MM.1S (cell line): ENCODE measurements around the gene GABRG3.

ENCODE experiments used
- DNase-seq: peaks from one replicate; pipeline ENCODE4 v3.0.0-alpha.2; 2015
- H2AFZ ChIP-seq: fragments of 300-600 bp; sonication (generic); 2 replicates; pipeline ENCODE4 v1.6.0; 2016; ENCODE audit warnings: antibody characterized with exemption, low read length
- H3F3A ChIP-seq: fragments of 300-600 bp; sonication (generic); 2 replicates; pipeline ENCODE4 v1.6.1; 2016; ENCODE audit warnings: mild to moderate bottlenecking, antibody characterized with exemption, low read length, moderate library complexity, mixed read lengths; ENCODE audit not compliant: insufficient read depth
- H3K27ac ChIP-seq: fragments of 300-600 bp; sonication (generic); 2 replicates; pipeline ENCODE4 v1.5.1; 2016; ENCODE audit warnings: mild to moderate bottlenecking, low read length
- H3K27me3 ChIP-seq: fragments of 300-600 bp; sonication (generic); replicated peaks from 2 replicates; pipeline ENCODE4 v1.6.0; 2016; ENCODE audit warnings: low read length; ENCODE audit not compliant: insufficient read depth
- H3K36me3 ChIP-seq: fragments of 300-600 bp; sonication (generic); replicated peaks from 2 replicates; pipeline ENCODE4 v1.6.1; 2016; ENCODE audit warnings: mild to moderate bottlenecking, low read length, mixed read lengths; ENCODE audit not compliant: insufficient read depth
- H3K4me1 ChIP-seq: fragments of 300-600 bp; sonication (generic); 2 replicates; pipeline ENCODE4 v1.6.1; 2016; ENCODE audit warnings: low read length, mixed read lengths
- H3K4me2 ChIP-seq: fragments of 300-600 bp; sonication (generic); 2 replicates; pipeline ENCODE4 v1.6.0; 2016; ENCODE audit warnings: low read depth, low read length
- H3K4me3 ChIP-seq: fragments of 300-600 bp; sonication (generic); 2 replicates; pipeline ENCODE4 v1.5.1; 2016; ENCODE audit warnings: low read length, mixed read lengths
- H3K79me2 ChIP-seq: fragments of 300-600 bp; sonication (generic); 2 replicates; pipeline ENCODE4 v1.6.1; 2016; ENCODE audit warnings: mixed run types, low read length, mixed read lengths
- H3K9ac ChIP-seq: fragments of 300-600 bp; sonication (generic); 2 replicates; pipeline ENCODE4 v1.6.1; 2016; ENCODE audit warnings: low read length, mixed read lengths
- H3K9me2 ChIP-seq: fragments of 300-600 bp; sonication (generic); replicated peaks from 2 replicates; pipeline ENCODE4 v1.6.1; 2016; ENCODE audit warnings: mild to moderate bottlenecking, low read length, mixed read lengths; ENCODE audit not compliant: insufficient read depth
- H3K9me3 ChIP-seq: fragments of 300-600 bp; sonication (generic); replicated peaks from 2 replicates; pipeline ENCODE4 v1.6.1; 2016; ENCODE audit warnings: mild to moderate bottlenecking, low read length, mixed read lengths; ENCODE audit not compliant: insufficient read depth
- H4K20me1 ChIP-seq: fragments of 300-600 bp; sonication (generic); 2 replicates; pipeline ENCODE4 v1.6.1; 2016; ENCODE audit warnings: mild to moderate bottlenecking, low read length, moderate library complexity, mixed read lengths; ENCODE audit not compliant: insufficient read depth
- EZH2 ChIP-seq: fragments of 300-600 bp; sonication (generic); optimal IDR thresholded peaks from 2 replicates; pipeline ENCODE3; 2017; ENCODE audit warnings: low read depth, mild to moderate bottlenecking, antibody characterized with exemption, low read length, mixed read lengths
- EZH2phosphoT487 ChIP-seq: fragments of 300-600 bp; sonication (generic); IDR thresholded peaks from 2 replicates; pipeline ENCODE4 v1.6.1; 2018; ENCODE audit warnings: antibody characterized with exemption, low read length
- TF ChIP-seq, protein P1 (sequence below): fragments of 300-600 bp; sonication (generic); IDR thresholded peaks from 2 replicates; pipeline ENCODE4 v1.5.1; 2016; ENCODE audit warnings: antibody characterized with exemption, low read length, mixed read lengths

GABRG3 gene

DNA sequence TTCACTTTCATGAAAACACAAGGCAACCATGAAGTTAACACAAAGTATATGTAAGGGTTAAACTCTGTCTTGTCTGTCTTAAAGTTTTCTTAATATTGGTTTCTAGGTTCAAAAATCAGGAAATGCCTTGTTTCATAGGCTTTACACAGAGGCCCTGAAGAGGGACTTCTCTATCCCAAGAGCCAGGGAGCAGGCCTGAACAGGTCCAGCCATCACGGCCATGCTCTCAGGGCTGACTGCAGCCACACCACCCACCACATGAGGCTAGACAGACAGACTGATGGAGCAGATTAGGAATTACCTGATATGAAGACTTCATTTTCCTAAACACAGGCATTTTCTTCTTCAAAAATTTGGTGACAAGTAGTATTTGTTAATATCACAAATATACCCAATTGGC is 502.9 kb downstream of the GABRG3 start:
- no peak overlapping the region for H3K27ac ChIP-seq
- H3K9me2 ChIP-seq, result no peaks in the 10 kb centered on the region
- H3K9me3 ChIP-seq, result no peaks in the 10 kb centered on the region
- H4K20me1 ChIP-seq, result no peaks in the 10 kb centered on the region
- no peaks in the 10 kb centered on the region for H3K36me3 ChIP-seq
- no peak overlapping the region for H2AFZ ChIP-seq
- no peak overlapping the region for H3K4me2 ChIP-seq
- no peaks in the 10 kb centered on the region for H3K79me2 ChIP-seq
- H3K27me3 ChIP-seq, result no peaks in the 10 kb centered on the region
- H3K4me3 ChIP-seq, result no peak overlapping the region
- no peak for DNase-seq
- no peak overlapping the region for H3K9ac ChIP-seq
- no peaks in the 10 kb centered on the region for H3K4me1 ChIP-seq
- no peaks in the 10 kb centered on the region for H3F3A ChIP-seq
- TF ChIP-seq, protein P1, sequence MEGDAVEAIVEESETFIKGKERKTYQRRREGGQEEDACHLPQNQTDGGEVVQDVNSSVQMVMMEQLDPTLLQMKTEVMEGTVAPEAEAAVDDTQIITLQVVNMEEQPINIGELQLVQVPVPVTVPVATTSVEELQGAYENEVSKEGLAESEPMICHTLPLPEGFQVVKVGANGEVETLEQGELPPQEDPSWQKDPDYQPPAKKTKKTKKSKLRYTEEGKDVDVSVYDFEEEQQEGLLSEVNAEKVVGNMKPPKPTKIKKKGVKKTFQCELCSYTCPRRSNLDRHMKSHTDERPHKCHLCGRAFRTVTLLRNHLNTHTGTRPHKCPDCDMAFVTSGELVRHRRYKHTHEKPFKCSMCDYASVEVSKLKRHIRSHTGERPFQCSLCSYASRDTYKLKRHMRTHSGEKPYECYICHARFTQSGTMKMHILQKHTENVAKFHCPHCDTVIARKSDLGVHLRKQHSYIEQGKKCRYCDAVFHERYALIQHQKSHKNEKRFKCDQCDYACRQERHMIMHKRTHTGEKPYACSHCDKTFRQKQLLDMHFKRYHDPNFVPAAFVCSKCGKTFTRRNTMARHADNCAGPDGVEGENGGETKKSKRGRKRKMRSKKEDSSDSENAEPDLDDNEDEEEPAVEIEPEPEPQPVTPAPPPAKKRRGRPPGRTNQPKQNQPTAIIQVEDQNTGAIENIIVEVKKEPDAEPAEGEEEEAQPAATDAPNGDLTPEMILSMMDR, result no peak
- no peak for TF ChIP-seq EZH2

DNA sequence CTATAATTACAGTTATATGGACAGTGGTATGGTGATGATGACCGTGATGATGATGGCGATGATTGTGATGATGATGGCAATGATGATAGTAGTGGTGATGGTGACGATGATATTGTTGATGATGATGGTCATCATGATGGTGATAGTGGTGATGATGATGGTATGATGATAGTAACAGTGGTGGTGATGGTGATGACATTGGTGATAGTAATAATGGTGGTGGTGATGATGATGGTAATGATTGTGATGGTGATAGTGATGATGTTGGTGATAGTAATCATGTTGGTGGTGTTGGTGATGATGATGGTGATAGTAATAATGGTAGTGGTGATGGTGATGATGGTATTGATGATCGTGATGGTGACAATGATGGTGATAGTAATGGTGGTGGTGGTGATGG is 504.4 kb downstream of the GABRG3 start:
- H3K4me3 ChIP-seq, result no peak overlapping the region
- no peaks in the 10 kb centered on the region for H3F3A ChIP-seq
- H3K9me3 ChIP-seq, result no peaks in the 10 kb centered on the region
- no peaks in the 10 kb centered on the region for H3K79me2 ChIP-seq
- DNase-seq, result no peak
- TF ChIP-seq EZH2phosphoT487 (no peak), EZH2 (no peak)
- TF ChIP-seq, protein P1, result no peak
- no peaks in the 10 kb centered on the region for H3K36me3 ChIP-seq
- no peak overlapping the region for H3K4me2 ChIP-seq
- H3K27ac ChIP-seq, result no peak overlapping the region
- no peak overlapping the region for H3K9ac ChIP-seq
- H3K4me1 ChIP-seq, result no peaks in the 10 kb centered on the region
- no peak overlapping the region for H2AFZ ChIP-seq
- H3K27me3 ChIP-seq, result no peaks in the 10 kb centered on the region
- no peaks in the 10 kb centered on the region for H4K20me1 ChIP-seq
- H3K9me2 ChIP-seq, result no peaks in the 10 kb centered on the region

DNA sequence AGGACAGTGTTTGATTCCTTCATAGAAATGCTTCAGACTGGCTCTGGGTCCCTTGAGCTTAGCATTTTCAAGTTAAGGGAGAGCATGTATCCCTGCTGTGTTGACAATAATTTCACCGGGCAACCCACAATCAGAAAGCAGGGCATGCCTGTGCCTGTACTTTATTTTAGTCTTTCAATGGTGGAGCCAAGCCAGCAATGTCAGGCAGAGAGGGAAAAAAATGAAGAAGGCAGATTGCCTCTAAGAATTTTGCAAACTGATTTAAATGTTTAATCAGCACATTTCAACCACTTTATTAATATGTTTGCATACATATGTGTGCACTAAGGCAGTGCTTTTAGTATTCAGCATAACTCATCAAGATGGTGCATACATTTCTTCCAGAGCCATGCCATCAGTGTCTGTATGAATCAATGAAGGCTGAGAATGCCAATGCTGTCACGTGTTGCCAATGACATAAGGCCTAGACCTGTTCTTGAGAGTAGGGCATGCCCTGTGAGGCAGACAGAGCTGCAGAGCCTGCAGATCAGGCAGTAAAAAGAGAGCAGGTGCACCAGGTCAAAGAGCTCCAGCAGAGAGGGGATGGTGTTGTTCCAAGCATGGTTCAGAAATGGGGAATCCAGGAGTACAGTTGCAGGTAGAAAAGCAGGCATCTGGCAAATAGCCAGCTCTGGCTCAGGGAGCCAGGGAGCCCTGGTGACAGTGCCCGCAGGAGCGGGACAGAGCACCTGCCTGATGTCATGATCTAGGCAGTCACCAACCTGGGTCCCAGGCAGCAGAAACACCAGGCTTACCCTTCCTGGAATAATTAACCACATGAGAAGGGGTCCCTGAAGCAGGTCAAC is 508.5 kb downstream of the GABRG3 start:
- no peak overlapping the region for H3K27ac ChIP-seq
- H3K79me2 ChIP-seq, result no peaks in the 10 kb centered on the region
- H3K4me1 ChIP-seq, result no peaks in the 10 kb centered on the region
- H3K4me2 ChIP-seq, result no peak overlapping the region
- no peaks in the 10 kb centered on the region for H3K9me2 ChIP-seq
- no peaks in the 10 kb centered on the region for H3K9me3 ChIP-seq
- H3K27me3 ChIP-seq, result no peaks in the 10 kb centered on the region
- H4K20me1 ChIP-seq, result no peaks in the 10 kb centered on the region
- TF ChIP-seq, protein P1, result no peak
- no peak for TF ChIP-seq EZH2
- TF ChIP-seq EZH2phosphoT487, result no peak
- DNase-seq, result no peak
- no peaks in the 10 kb centered on the region for H3F3A ChIP-seq
- H3K4me3 ChIP-seq, result no peak overlapping the region
- no peak overlapping the region for H2AFZ ChIP-seq
- no peaks in the 10 kb centered on the region for H3K36me3 ChIP-seq
- H3K9ac ChIP-seq, result no peak overlapping the region
